ENCODE data around the gene PAPPA2. TPM values are rescaled to one million over a fixed set of nuclear protein-coding genes. Genes with fewer than 3 reads are reported as not detected.
A peak's percentile ranks its signal among the peaks of the same experiment; 100 is the strongest.

PAPPA2 gene
- total RNA-seq, 2 experiments from 2014 or later, result 0.27 to 0.28 TPM

GRCh38 chr1:176504848-176505553, 42.0 kb downstream of the PAPPA2 start:
- ChIA-PET POLR2A (no interaction called here), CTCF (no interaction called here)
- DNase-seq, result no peak
- peaks cover 7% of the 10 kb centered on the region for H3K27me3 Mint-ChIP-seq
- no peaks in the 10 kb centered on the region for H3K4me1 Mint-ChIP-seq
- H3K36me3 Mint-ChIP-seq (ENCODE audit: low read depth), result no peaks in the 10 kb centered on the region
- H3K27ac Mint-ChIP-seq, result no peak overlapping the region
- no peaks in the 10 kb centered on the region for H3K9me3 Mint-ChIP-seq (ENCODE audit: low read depth)
- H3K4me3 Mint-ChIP-seq, result no peak overlapping the region
- no peak for ATAC-seq
- intact Hi-C loops (cut with DNase I, micrococcal nuclease), result no loop called here

- H3K4me3 Mint-ChIP-seq, result no peak overlapping the region
- intact Hi-C loops (cut with DNase I, micrococcal nuclease), result no loop called here
- ChIA-PET CTCF (interaction anchor here (0.9 kb wide), 1 partner anchor 13 kb away, joined by 3 read pairs; no protein-coding TSS in a partner anchor), POLR2A (no interaction called here)
- no peaks in the 10 kb centered on the region for H3K9me3 Mint-ChIP-seq (ENCODE audit: low read depth)
- no peak for DNase-seq
- no peaks in the 10 kb centered on the region for H3K27me3 Mint-ChIP-seq
- H3K36me3 Mint-ChIP-seq (ENCODE audit: low read depth), result no peaks in the 10 kb centered on the region
- no peak for ATAC-seq
- H3K4me1 Mint-ChIP-seq, result no peaks in the 10 kb centered on the region
- no peak overlapping the region for H3K27ac Mint-ChIP-seq
These were observed 50.0 kb downstream of the PAPPA2 start for GRCh38 chr1:176512966-176513365.

- Mint-ChIP-seq H3K27me3 (no peaks in the 10 kb centered on the region), H3K4me1 (no peaks in the 10 kb centered on the region), H3K36me3 (ENCODE audit: low read depth) (no peaks in the 10 kb centered on the region), H3K27ac (no peak overlapping the region), H3K4me3 (no peak overlapping the region), H3K9me3 (ENCODE audit: low read depth) (no peaks in the 10 kb centered on the region)
- DNase-seq (no peak), ATAC-seq (no peak)
- ChIA-PET POLR2A (interaction anchor here (0.7 kb wide), 1 partner anchor 12 kb away, joined by 3 read pairs; no protein-coding TSS in a partner anchor), CTCF (no interaction called here)
- intact Hi-C loops (cut with DNase I, micrococcal nuclease), result no loop called here
These were observed 52.3 kb downstream of the PAPPA2 start for GRCh38 chr1:176515310-176515709.

- Mint-ChIP-seq H3K4me3 (no peak overlapping the region), H3K36me3 (ENCODE audit: low read depth) (no peaks in the 10 kb centered on the region), H3K27ac (no peak overlapping the region), H3K4me1 (no peaks in the 10 kb centered on the region), H3K9me3 (ENCODE audit: low read depth) (peaks cover 2% of the 10 kb centered on the region), H3K27me3 (no peaks in the 10 kb centered on the region)
- DNase-seq (peak; percentile 7), ATAC-seq (peak; percentile 79)
- ChIA-PET POLR2A (no interaction called here), CTCF (no interaction called here)
- intact Hi-C loops (cut with DNase I, micrococcal nuclease), result no loop called here
These were observed 54.5 kb downstream of the PAPPA2 start for GRCh38 chr1:176517484-176517883.

GRCh38 chr1:176521211-176521610, 58.2 kb downstream of the PAPPA2 start:
- intact Hi-C loops (cut with DNase I, micrococcal nuclease), result no loop called here

DNA sequence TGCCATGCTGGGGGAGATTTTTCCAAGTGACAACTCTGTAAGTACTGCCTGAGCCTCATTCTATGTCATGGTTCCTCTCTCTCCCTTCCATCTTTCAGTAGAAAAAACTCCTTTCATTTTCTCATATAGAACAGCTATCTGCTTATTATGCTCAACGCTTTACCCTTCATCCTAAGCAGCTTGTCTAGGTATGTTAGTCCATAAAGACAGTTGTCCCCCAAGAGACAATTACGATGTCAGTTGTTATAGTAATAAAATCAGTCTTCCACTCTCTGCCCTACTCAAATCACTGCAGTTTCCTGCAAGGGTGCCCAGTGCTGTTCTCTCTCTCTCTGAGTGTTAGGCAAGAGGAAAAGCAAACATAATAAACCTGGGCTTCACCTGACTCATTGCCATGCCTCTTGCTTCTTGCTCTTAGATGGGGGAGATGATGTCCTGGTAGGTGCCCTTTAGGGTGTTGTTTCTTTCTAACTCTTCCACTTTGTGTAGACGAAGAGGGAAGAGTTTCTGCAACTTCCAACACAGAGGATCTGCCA, 59.4 kb downstream of the PAPPA2 start:
- POLR2A ChIA-PET, result no interaction called here
- Mint-ChIP-seq H3K27me3 (no peaks in the 10 kb centered on the region), H3K27ac (no peak overlapping the region), H3K4me1 (no peaks in the 10 kb centered on the region), H3K9me3 (ENCODE audit: low read depth) (peaks cover 2% of the 10 kb centered on the region), H3K4me3 (no peak overlapping the region), H3K36me3 (ENCODE audit: low read depth) (no peaks in the 10 kb centered on the region)
- ATAC-seq (no peak), DNase-seq (no peak)
- CTCF ChIA-PET, result no interaction called here
- intact Hi-C loops (cut with DNase I, micrococcal nuclease), result no loop called here

More at GRCh38 chr1:176521211-176521610, 58.2 kb downstream of the PAPPA2 start:
- Mint-ChIP-seq H3K9me3 (ENCODE audit: low read depth) (peaks cover 2% of the 10 kb centered on the region), H3K4me3 (no peak overlapping the region), H3K27ac (no peak overlapping the region), H3K27me3 (no peaks in the 10 kb centered on the region), H3K36me3 (ENCODE audit: low read depth) (no peaks in the 10 kb centered on the region), H3K4me1 (no peaks in the 10 kb centered on the region)
- DNase-seq (no peak), ATAC-seq (no peak)
- ChIA-PET CTCF (interaction anchor here (0.6 kb wide), 1 partner anchor 53 kb away, joined by 5 read pairs; no protein-coding TSS in a partner anchor), POLR2A (no interaction called here)

GRCh38 chr1:176529395-176530090, 66.6 kb downstream of the PAPPA2 start:
- H3K9me3 Mint-ChIP-seq (ENCODE audit: low read depth), result peaks cover under 1% of the 10 kb centered on the region
- CTCF ChIA-PET, result no interaction called here
- no peak overlapping the region for H3K27ac Mint-ChIP-seq
- no peak overlapping the region for H3K4me3 Mint-ChIP-seq
- POLR2A ChIA-PET, result no interaction called here
- ATAC-seq, result no peak
- intact Hi-C loops (cut with DNase I, micrococcal nuclease), result no loop called here
- DNase-seq, result no peak
- peaks cover 2% of the 10 kb centered on the region for H3K27me3 Mint-ChIP-seq
- H3K36me3 Mint-ChIP-seq (ENCODE audit: low read depth), result no peaks in the 10 kb centered on the region
- H3K4me1 Mint-ChIP-seq, result no peaks in the 10 kb centered on the region

DNA sequence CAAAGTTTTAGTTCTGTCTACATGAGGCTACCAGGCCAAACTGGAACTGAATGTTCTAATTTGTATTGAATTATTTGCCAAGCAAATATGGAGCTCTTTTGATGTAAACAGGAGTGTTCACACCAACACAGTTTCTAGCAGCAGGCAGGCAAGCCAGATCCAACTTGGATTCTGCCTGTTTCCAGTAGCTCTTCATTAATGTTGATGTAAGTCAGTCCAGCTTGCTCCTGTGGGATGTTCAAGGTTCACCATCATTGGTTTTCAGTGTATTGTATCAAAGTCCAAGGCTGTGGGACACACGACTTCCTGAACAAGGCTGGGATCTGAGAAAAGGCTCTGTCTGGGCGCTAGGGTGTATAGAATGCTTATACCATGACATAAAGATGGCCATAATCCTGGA, 68.1 kb downstream of the PAPPA2 start:
- no peaks in the 10 kb centered on the region for H3K4me1 Mint-ChIP-seq
- POLR2A ChIA-PET, result no interaction called here

DNA sequence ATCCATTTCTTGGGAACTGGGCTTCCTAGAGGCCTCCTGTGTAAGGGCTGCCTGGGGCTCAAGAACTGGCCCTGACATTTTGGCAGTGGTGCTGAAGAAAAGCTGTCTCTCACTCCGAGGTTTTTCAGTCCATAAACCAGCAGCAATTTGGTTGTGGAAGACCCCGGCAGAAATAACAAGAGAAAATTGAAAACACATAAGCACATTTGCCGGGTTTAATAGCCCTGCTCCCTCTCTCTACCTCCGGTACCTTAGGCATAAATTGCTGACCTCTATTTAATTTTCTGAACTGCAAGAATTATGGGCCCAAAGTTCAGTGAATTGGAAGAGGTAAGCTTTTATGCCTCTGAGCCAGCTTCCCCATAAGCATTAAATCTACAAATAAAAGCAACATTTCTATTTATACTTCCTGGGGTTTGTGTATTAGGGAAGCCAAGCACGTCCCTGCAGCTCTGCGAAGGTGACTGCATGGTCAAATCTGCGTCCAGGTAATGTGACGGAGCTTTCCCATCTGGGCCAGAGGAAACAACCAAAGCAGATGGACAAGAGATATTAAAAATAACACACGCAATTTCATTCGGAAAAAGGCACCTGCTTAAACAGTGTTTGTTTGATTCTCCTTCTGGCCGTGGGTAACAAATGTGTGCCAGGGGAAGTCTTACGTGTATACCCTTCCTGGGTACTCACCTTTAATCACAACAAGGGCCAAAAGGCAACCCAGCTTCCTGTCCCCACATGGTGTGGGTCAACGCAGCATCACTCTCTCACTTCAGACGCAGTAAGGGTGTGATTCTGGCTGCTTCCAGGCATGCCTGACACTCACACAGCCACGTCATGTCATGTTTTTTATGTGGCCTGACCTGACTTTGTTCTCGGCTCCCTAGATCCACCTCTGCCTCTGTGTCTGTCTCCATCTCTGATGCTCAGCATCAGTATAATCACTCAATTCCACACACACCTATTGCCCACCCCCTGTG, 69.2 kb downstream of the PAPPA2 start:
- H3K27ac Mint-ChIP-seq, result no peak overlapping the region
- intact Hi-C loops (cut with DNase I, micrococcal nuclease), result no loop called here

More for the DNA sequence above, 68.1 kb downstream of the PAPPA2 start:
- H3K27ac Mint-ChIP-seq, result no peak overlapping the region
- ATAC-seq (no peak), DNase-seq (no peak)
- CTCF ChIA-PET, result no interaction called here
- no peaks in the 10 kb centered on the region for H3K36me3 Mint-ChIP-seq (ENCODE audit: low read depth)
- peaks cover 5% of the 10 kb centered on the region for H3K27me3 Mint-ChIP-seq
- H3K9me3 Mint-ChIP-seq (ENCODE audit: low read depth), result peaks cover 4% of the 10 kb centered on the region
- H3K4me3 Mint-ChIP-seq, result no peak overlapping the region
- intact Hi-C loops (cut with DNase I, micrococcal nuclease), result no loop called here

GRCh38 chr1:176533020-176533419, 70.0 kb downstream of the PAPPA2 start:
- no peaks in the 10 kb centered on the region for H3K4me1 Mint-ChIP-seq
- H3K9me3 Mint-ChIP-seq (ENCODE audit: low read depth), result peaks cover 4% of the 10 kb centered on the region
- no peak for ATAC-seq
- H3K27ac Mint-ChIP-seq, result no peak overlapping the region
- ChIA-PET POLR2A (no interaction called here), CTCF (no interaction called here)
- H3K36me3 Mint-ChIP-seq (ENCODE audit: low read depth), result no peaks in the 10 kb centered on the region
- intact Hi-C loops (cut with DNase I, micrococcal nuclease), result no loop called here
- DNase-seq, result no peak
- H3K27me3 Mint-ChIP-seq, result peaks cover 5% of the 10 kb centered on the region
- no peak overlapping the region for H3K4me3 Mint-ChIP-seq

More for the DNA sequence above, 69.2 kb downstream of the PAPPA2 start:
- DNase-seq (no peak), ATAC-seq (no peak)
- Mint-ChIP-seq H3K36me3 (ENCODE audit: low read depth) (no peaks in the 10 kb centered on the region), H3K4me1 (no peaks in the 10 kb centered on the region), H3K4me3 (no peak overlapping the region), H3K27me3 (peaks cover 5% of the 10 kb centered on the region), H3K9me3 (ENCODE audit: low read depth) (peaks cover 4% of the 10 kb centered on the region)
- POLR2A ChIA-PET, result no interaction called here
- CTCF ChIA-PET, result no interaction called here

DNA sequence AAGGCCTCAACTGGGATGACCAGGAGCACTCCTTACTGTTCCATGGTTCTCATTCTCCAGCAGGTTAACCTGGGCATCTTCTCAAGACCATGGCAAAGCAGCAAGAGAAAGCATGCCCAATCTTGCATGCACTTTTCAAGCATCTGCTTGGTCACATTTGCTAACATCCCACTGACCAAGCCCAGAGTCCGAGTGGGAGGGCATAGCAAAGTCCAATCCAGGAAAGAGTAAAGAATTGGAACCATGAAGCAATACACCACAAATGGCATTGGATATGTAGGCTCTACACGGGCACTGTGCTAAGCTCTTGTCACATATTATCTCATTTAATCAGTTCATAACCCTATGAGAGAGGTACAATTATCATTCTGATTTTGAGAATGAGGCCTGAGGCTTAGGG, 73.6 kb downstream of the PAPPA2 start:
- H3K4me1 Mint-ChIP-seq, result no peaks in the 10 kb centered on the region
- ChIA-PET POLR2A (no interaction called here), CTCF (interaction anchor here (1.4 kb wide), 1 partner anchor 12 kb away, joined by 5 read pairs; no protein-coding TSS in a partner anchor)
- intact Hi-C loops (cut with DNase I, micrococcal nuclease), result no loop called here
- H3K27ac Mint-ChIP-seq, result no peak overlapping the region
- no peak overlapping the region for H3K4me3 Mint-ChIP-seq
- H3K27me3 Mint-ChIP-seq, result peaks cover 4% of the 10 kb centered on the region
- DNase-seq, result no peak
- no peaks in the 10 kb centered on the region for H3K36me3 Mint-ChIP-seq (ENCODE audit: low read depth)
- peaks cover 6% of the 10 kb centered on the region for H3K9me3 Mint-ChIP-seq (ENCODE audit: low read depth)
- no peak for ATAC-seq
